Effector memory CD4-positive, alpha-beta T cell (primary cell): ENCODE data around the gene PKHD1.

Experiments used
- DNase-seq, 3 donors: peaks; one replicate each; pipeline ENCODE4 v3.0.0-alpha.2; 2020
- H3K27ac ChIP-seq: 2 replicates; pipeline ENCODE4 v1.7.0; 2013; ENCODE audit warnings: mild to moderate bottlenecking, low read length, moderate library complexity; ENCODE audit not compliant: insufficient read depth, poor library complexity, severe bottlenecking
- H3K27me3 ChIP-seq: replicated peaks from 2 replicates; pipeline ENCODE4 v1.7.0; 2013; ENCODE audit warnings: mild to moderate bottlenecking, low read length; ENCODE audit not compliant: insufficient read depth, control insufficient read depth, poor library complexity, severe bottlenecking
- H3K36me3 ChIP-seq: 2 replicates; pipeline ENCODE4 v1.7.0; 2013; ENCODE audit warnings: mild to moderate bottlenecking, low read length, moderate library complexity; ENCODE audit not compliant: control insufficient read depth, insufficient read depth
- H3K4me1 ChIP-seq: 2 replicates; pipeline ENCODE4 v1.7.0; 2013; ENCODE audit warnings: low read length, mild to moderate bottlenecking; ENCODE audit not compliant: control insufficient read depth, insufficient read depth, poor library complexity, severe bottlenecking
- H3K4me3 ChIP-seq: 2 replicates; pipeline ENCODE4 v1.7.0; 2013; ENCODE audit warnings: low read length, low read depth, mild to moderate bottlenecking; ENCODE audit not compliant: insufficient read depth, poor library complexity, severe bottlenecking
- H3K9me3 ChIP-seq: 2 replicates; pipeline ENCODE4 v1.7.0; 2013; ENCODE audit warnings: mild to moderate bottlenecking, low read length, moderate library complexity; ENCODE audit not compliant: control insufficient read depth

The PKHD1 gene

GRCh38 chr6:51608932-51609331 lies 478.5 kb downstream of the PKHD1 start:
- H3K27ac ChIP-seq, result no peak overlapping the region
- no peaks in the 10 kb centered on the region for H3K4me1 ChIP-seq
- H3K36me3 ChIP-seq, result no peaks in the 10 kb centered on the region

GRCh38 chr6:51608383-51608782 lies 479.0 kb downstream of the PKHD1 start:
- H3K27ac ChIP-seq, result no peak overlapping the region
- no peaks in the 10 kb centered on the region for H3K27me3 ChIP-seq
- no peaks in the 10 kb centered on the region for H3K9me3 ChIP-seq
- H3K36me3 ChIP-seq, result no peaks in the 10 kb centered on the region
- no peaks in the 10 kb centered on the region for H3K4me1 ChIP-seq
- H3K4me3 ChIP-seq, result no peak overlapping the region
- no peak for DNase-seq

More at GRCh38 chr6:51608932-51609331, 478.5 kb downstream of the PKHD1 start:
- Histone ChIP-seq H3K9me3 (no peaks in the 10 kb centered on the region), H3K4me3 (no peak overlapping the region), H3K27me3 (no peaks in the 10 kb centered on the region)
- DNase-seq, result no peak

GRCh38 chr6:51600514-51600913 lies 486.9 kb downstream of the PKHD1 start:
- Histone ChIP-seq H3K27me3 (no peaks in the 10 kb centered on the region), H3K4me1 (no peaks in the 10 kb centered on the region), H3K27ac (no peak overlapping the region), H3K36me3 (no peaks in the 10 kb centered on the region), H3K9me3 (no peaks in the 10 kb centered on the region), H3K4me3 (no peak overlapping the region)
- DNase-seq, result no peak

- H3K9me3 ChIP-seq, result no peaks in the 10 kb centered on the region
- no peaks in the 10 kb centered on the region for H3K27me3 ChIP-seq
- H3K4me3 ChIP-seq, result no peak overlapping the region
- no peaks in the 10 kb centered on the region for H3K36me3 ChIP-seq
- no peak overlapping the region for H3K27ac ChIP-seq
- H3K4me1 ChIP-seq, result no peaks in the 10 kb centered on the region
- no peak for DNase-seq
Observed at GRCh38 chr6:51598171-51598570, 489.2 kb downstream of the PKHD1 start.

- DNase-seq, result no peak
- no peaks in the 10 kb centered on the region for H3K36me3 ChIP-seq
- no peak overlapping the region for H3K4me3 ChIP-seq
Observed at GRCh38 chr6:51594981-51595380, 492.4 kb downstream of the PKHD1 start.

GRCh38 chr6:51585264-51585663 lies 502.1 kb downstream of the PKHD1 start:
- Histone ChIP-seq H3K27ac (no peak overlapping the region), H3K27me3 (no peaks in the 10 kb centered on the region), H3K4me1 (no peaks in the 10 kb centered on the region), H3K4me3 (no peak overlapping the region), H3K36me3 (no peaks in the 10 kb centered on the region), H3K9me3 (peaks cover 3% of the 10 kb centered on the region)
- DNase-seq, result no peak

More at GRCh38 chr6:51594981-51595380, 492.4 kb downstream of the PKHD1 start:
- Histone ChIP-seq H3K9me3 (no peaks in the 10 kb centered on the region), H3K4me1 (no peaks in the 10 kb centered on the region), H3K27me3 (no peaks in the 10 kb centered on the region), H3K27ac (no peak overlapping the region)

GRCh38 chr6:51584163-51584562 lies 503.2 kb downstream of the PKHD1 start:
- no peaks in the 10 kb centered on the region for H3K36me3 ChIP-seq
- no peak overlapping the region for H3K27ac ChIP-seq
- no peaks in the 10 kb centered on the region for H3K4me1 ChIP-seq
- H3K4me3 ChIP-seq, result no peak overlapping the region
- DNase-seq, result no peak
- no peaks in the 10 kb centered on the region for H3K27me3 ChIP-seq
- peaks cover 3% of the 10 kb centered on the region for H3K9me3 ChIP-seq

GRCh38 chr6:51578994-51579393 lies 508.4 kb downstream of the PKHD1 start:
- no peak overlapping the region for H3K4me3 ChIP-seq
- DNase-seq, result no peak
- H3K36me3 ChIP-seq, result no peaks in the 10 kb centered on the region
- no peaks in the 10 kb centered on the region for H3K4me1 ChIP-seq
- H3K27ac ChIP-seq, result no peak overlapping the region
- H3K27me3 ChIP-seq, result no peaks in the 10 kb centered on the region
- H3K9me3 ChIP-seq, result no peaks in the 10 kb centered on the region

GRCh38 chr6:51578362-51578761 lies 509.1 kb downstream of the PKHD1 start:
- Histone ChIP-seq H3K27me3 (no peaks in the 10 kb centered on the region), H3K4me1 (no peaks in the 10 kb centered on the region), H3K27ac (no peak overlapping the region), H3K9me3 (no peaks in the 10 kb centered on the region), H3K36me3 (no peaks in the 10 kb centered on the region), H3K4me3 (no peak overlapping the region)
- DNase-seq, result no peak

GRCh38 chr6:51574040-51574439 lies 513.4 kb downstream of the PKHD1 start:
- Histone ChIP-seq H3K4me3 (no peak overlapping the region), H3K27me3 (no peaks in the 10 kb centered on the region), H3K27ac (no peak overlapping the region), H3K9me3 (no peaks in the 10 kb centered on the region), H3K36me3 (no peaks in the 10 kb centered on the region), H3K4me1 (no peaks in the 10 kb centered on the region)
- DNase-seq, result no peak

- H3K4me3 ChIP-seq, result no peak overlapping the region
- H3K4me1 ChIP-seq, result no peaks in the 10 kb centered on the region
- H3K36me3 ChIP-seq, result no peaks in the 10 kb centered on the region
- no peak for DNase-seq
- no peaks in the 10 kb centered on the region for H3K9me3 ChIP-seq
- H3K27ac ChIP-seq, result no peak overlapping the region
- H3K27me3 ChIP-seq, result no peaks in the 10 kb centered on the region
Observed at GRCh38 chr6:51571168-51571567, 516.2 kb downstream of the PKHD1 start.
